Upper lobe of left lung (tissue), 4 donors: Measurements from ENCODE around the gene NPIPB8.
"Not testable (repeated sequence)": the region's sequence is repeated elsewhere in the genome, so short reads cannot be mapped to it uniquely, and the experiment has no call there.

Experiments used
- CTCF ChIP-seq, 6 experiments: fragments of 450-650 bp in 4 of 6; fragments of 200-600 bp in 2 of 6; sonication (generic) in 2 of 6; IDR thresholded peaks; one replicate each; pipeline ENCODE4 v1.5.1; 2016 to 2019; ENCODE audit warnings: antibody characterized with exemption in 6 of 6
- EP300 ChIP-seq, 4 donors: sonication (generic); formaldehyde crosslinking; IDR thresholded peaks; one replicate each; pipeline ENCODE4 v1.5.1; 2017; ENCODE audit warnings: antibody characterized with exemption in 4 of 4, control low read depth in 2 of 4
- POLR2AphosphoS5 ChIP-seq, 2 donors: sonication (generic); formaldehyde crosslinking; IDR thresholded peaks; one replicate each; pipeline ENCODE4 v1.5.1; 2017; ENCODE audit warnings: antibody characterized with exemption in 2 of 2

GRCh38 chr16:28688327-28688952 lies 50.6 kb downstream of the NPIPB8 start:
- TF ChIP-seq EP300, CTCF, POLR2AphosphoS5 (IDR thresholded peaks at IDR 0.05): not testable (repeated sequence)
